KMS-11 (cell line): ENCODE data around the gene CMIP.

Source experiments
- H2AFZ ChIP-seq: fragments of 200-600 bp; sonication (generic); 2 replicates; pipeline ENCODE4 v1.6.1; 2016; ENCODE audit warnings: antibody characterized with exemption, mixed run types, low read depth
- H3K27ac ChIP-seq: fragments of 200-600 bp; sonication (generic); 2 replicates; pipeline ENCODE4 v1.6.1; 2016; ENCODE audit warnings: mild to moderate bottlenecking, mixed run types
- H3K27me3 ChIP-seq: fragments of 200-600 bp; sonication (generic); 2 replicates; pipeline ENCODE4 v1.6.1; 2017; ENCODE audit warnings: mild to moderate bottlenecking, low read depth, mixed run types, moderate library complexity; ENCODE audit not compliant: insufficient read depth
- H3K36me3 ChIP-seq: fragments of 200-600 bp; sonication (generic); 2 replicates; pipeline ENCODE4 v1.6.1; 2017; ENCODE audit warnings: mild to moderate bottlenecking, mixed run types; ENCODE audit not compliant: insufficient read depth
- H3K4me1 ChIP-seq: fragments of 200-600 bp; sonication (generic); 2 replicates; pipeline ENCODE4 v1.6.1; 2016; ENCODE audit warnings: mild to moderate bottlenecking, low read depth, mixed run types; ENCODE audit not compliant: poor library complexity, severe bottlenecking
- H3K4me2 ChIP-seq: fragments of 200-600 bp; sonication (generic); 2 replicates; pipeline ENCODE4 v1.7.0; 2016; ENCODE audit warnings: mild to moderate bottlenecking, mixed run types
- H3K4me3 ChIP-seq: fragments of 200-600 bp; sonication (generic); IDR thresholded peaks from 2 replicates; pipeline ENCODE4 v1.6.1; 2017; ENCODE audit warnings: low read depth, low read length, mixed read lengths; ENCODE audit not compliant: insufficient read depth
- H3K79me2 ChIP-seq: fragments of 200-600 bp; sonication (generic); 2 replicates; pipeline ENCODE4 v1.6.1; 2016; ENCODE audit warnings: low read depth, mixed run types; ENCODE audit not compliant: insufficient read depth
- H3K9ac ChIP-seq: fragments of 200-600 bp; sonication (generic); 2 replicates; pipeline ENCODE4 v1.6.1; 2016; ENCODE audit warnings: mild to moderate bottlenecking, mixed run types
- H4K20me1 ChIP-seq: fragments of 200-600 bp; sonication (generic); 2 replicates; pipeline ENCODE4 v1.6.1; 2016; ENCODE audit warnings: mild to moderate bottlenecking, mixed run types; ENCODE audit not compliant: insufficient read depth
- TF ChIP-seq, protein P1 (sequence below): fragments of 200-600 bp; sonication (generic); conservative IDR thresholded peaks from 2 replicates; pipeline ENCODE4 v1.6.1; 2017; ENCODE audit warnings: low read depth, mild to moderate bottlenecking, antibody characterized with exemption, low read length, moderate library complexity, mixed read lengths

Gene CMIP

DNA sequence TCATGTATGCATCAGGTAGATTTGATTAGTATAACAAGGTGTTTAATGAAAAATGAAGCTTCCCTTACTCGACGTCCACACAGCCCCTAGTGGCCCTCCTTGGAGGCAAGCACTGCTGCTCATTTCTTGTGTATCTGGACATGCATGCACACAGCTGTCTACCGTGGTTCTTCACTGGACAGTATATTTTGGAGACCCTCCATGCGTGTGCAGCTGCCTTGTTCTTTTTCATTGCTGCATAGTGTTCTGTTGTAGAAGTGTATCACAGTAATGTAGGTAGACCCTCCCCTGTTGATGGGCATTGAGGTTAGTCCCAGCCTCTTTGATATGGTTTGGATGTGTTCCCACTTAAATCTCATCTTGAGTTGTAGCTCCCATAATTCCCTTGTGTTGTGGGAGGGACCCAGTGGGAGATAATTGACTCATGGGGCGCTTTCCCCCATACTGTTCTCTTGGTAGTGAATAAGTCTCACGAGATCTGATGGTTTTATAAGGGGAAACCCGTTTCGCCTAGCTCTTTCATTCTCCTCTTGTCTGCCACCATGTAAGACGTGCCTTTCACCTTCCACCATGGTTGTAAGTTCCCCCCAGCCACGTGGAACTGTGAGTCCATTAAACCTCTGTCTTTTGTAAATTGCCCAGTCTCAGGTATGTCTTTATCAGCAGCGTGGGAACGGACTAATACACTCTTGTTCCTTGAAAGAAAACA is 6.3 kb downstream of the CMIP start:
- H3K4me1 ChIP-seq = peaks cover 55% of the 10 kb centered on the region
- peaks cover 100% of the 10 kb centered on the region for H3K79me2 ChIP-seq
- peaks cover 52% of the 10 kb centered on the region for H4K20me1 ChIP-seq
- no peak overlapping the region for H3K9ac ChIP-seq
- TF ChIP-seq, protein P1, sequence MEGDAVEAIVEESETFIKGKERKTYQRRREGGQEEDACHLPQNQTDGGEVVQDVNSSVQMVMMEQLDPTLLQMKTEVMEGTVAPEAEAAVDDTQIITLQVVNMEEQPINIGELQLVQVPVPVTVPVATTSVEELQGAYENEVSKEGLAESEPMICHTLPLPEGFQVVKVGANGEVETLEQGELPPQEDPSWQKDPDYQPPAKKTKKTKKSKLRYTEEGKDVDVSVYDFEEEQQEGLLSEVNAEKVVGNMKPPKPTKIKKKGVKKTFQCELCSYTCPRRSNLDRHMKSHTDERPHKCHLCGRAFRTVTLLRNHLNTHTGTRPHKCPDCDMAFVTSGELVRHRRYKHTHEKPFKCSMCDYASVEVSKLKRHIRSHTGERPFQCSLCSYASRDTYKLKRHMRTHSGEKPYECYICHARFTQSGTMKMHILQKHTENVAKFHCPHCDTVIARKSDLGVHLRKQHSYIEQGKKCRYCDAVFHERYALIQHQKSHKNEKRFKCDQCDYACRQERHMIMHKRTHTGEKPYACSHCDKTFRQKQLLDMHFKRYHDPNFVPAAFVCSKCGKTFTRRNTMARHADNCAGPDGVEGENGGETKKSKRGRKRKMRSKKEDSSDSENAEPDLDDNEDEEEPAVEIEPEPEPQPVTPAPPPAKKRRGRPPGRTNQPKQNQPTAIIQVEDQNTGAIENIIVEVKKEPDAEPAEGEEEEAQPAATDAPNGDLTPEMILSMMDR = no peak
- H3K4me2 ChIP-seq = no peak overlapping the region
- H3K4me3 ChIP-seq = no peak overlapping the region
- H3K36me3 ChIP-seq = no peaks in the 10 kb centered on the region
- H2AFZ ChIP-seq = no peak overlapping the region
- H3K27me3 ChIP-seq = no peaks in the 10 kb centered on the region
- H3K27ac ChIP-seq = no peak overlapping the region

DNA sequence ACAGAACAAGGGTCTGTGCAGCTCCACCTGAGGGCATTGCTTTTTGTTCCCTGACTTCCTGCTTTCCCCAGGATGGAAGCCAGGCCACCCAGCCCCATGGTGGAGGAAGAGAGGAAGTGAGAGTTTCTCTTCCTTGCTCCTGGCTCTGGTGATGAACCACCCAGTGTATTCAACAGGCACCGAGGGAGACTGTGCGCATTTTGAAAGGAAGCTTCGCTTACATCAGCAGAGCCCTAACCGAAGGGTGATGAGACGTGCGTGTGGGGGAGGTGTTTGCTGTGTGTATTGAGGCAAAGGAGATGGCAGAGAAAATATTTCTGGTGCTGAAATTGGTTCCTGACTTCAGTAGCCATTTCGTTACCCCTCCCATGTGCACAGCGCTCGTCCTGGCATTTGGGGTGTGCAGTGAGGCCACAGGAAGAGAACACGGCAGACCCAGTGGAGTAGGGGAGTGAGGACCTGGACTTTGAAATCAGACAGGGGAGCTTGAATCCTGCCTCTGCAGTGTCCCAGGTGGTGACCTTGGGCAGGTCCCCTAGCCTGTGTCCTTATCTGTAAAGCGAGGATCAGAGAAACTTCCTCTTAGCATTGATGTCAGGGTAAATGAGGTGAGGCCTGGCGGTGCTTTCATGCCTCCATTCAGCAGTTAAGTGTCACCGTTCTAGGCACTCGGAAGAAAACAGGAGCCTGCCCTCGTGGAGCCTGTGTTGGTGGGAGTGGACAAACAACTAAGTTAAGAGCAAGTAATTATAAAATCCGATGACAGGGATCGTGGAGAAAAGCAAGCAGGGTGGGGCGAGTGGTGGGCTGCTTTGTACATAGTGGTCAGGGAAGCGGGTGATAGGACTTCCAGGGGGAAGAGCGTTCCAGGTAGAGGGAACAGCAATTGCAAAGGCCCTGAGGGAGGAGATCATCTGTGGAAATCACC is 7.4 kb downstream of the CMIP start:
- no peak overlapping the region for H3K9ac ChIP-seq

DNA sequence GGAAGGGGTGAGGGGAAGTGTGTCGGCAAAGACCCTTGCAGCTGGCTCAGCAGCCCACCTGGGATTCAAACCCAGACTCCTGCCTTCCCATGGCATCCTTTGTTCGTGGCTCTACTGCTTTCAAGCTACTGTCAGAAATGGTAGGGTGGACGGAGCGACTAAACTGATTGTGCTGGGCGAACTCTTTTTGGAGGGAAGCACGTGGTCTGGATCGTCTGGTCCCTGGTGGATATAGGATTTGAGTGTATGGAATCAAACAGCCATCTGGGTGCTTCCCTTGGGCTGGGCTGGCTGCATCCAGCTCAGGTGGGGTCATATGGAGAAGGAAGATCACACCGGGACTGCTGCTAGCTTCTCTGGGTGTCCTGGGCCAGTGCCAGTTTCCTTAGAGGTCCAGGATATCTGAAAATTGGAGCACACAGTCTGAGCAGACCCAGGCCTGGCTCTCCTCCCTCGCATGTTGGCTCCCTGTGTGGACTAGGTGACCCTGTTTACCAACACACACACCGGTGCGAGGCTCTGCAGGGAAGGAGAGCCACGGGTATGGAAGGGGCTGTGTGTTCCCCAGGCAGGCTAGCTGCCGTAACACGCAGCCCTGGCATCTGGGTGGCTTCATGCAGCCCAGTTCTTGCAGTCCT is 8.6 kb downstream of the CMIP start:
- Histone ChIP-seq H3K36me3 (no peaks in the 10 kb centered on the region), H4K20me1 (peaks cover 43% of the 10 kb centered on the region), H3K4me1 (peaks cover 36% of the 10 kb centered on the region)

More for the DNA sequence above, 7.4 kb downstream of the CMIP start:
- H3K4me2 ChIP-seq = no peak overlapping the region
- H3K4me3 ChIP-seq = no peak overlapping the region
- no peaks in the 10 kb centered on the region for H3K36me3 ChIP-seq
- TF ChIP-seq, protein P1 = no peak
- no peak overlapping the region for H3K27ac ChIP-seq
- no peaks in the 10 kb centered on the region for H3K27me3 ChIP-seq
- peaks cover 48% of the 10 kb centered on the region for H3K4me1 ChIP-seq
- peaks cover 52% of the 10 kb centered on the region for H4K20me1 ChIP-seq
- H2AFZ ChIP-seq = no peak overlapping the region
- H3K79me2 ChIP-seq = peaks cover 100% of the 10 kb centered on the region

DNA sequence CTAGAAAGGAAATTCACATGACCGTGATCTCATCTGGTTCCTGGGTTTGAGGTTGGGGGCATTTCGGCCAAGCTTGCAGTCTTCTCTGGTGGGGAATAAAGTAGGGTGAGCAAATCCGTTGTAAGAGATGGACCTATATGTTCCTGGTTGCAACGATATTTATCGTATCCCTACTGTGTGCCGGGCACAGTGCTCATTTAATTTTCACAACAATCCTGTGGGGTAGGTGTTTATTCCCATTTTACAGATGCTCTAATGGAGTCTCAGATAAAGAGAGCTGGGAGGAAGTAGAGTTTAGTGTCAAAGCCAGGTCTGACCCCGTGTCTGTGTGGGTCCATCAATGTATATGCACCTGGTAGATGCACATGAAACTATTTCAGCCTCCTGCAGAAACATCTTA is 9.4 kb downstream of the CMIP start:
- no peak overlapping the region for H3K9ac ChIP-seq
- no peaks in the 10 kb centered on the region for H3K27me3 ChIP-seq
- H3K4me2 ChIP-seq = no peak overlapping the region
- H2AFZ ChIP-seq = no peak overlapping the region
- H3K4me3 ChIP-seq = no peak overlapping the region
- no peaks in the 10 kb centered on the region for H3K36me3 ChIP-seq
- TF ChIP-seq, protein P1 = no peak
- peaks cover 27% of the 10 kb centered on the region for H3K4me1 ChIP-seq
- H3K27ac ChIP-seq = no peak overlapping the region
- H3K79me2 ChIP-seq = peaks cover 100% of the 10 kb centered on the region
- H4K20me1 ChIP-seq = peaks cover 36% of the 10 kb centered on the region

More for the DNA sequence above, 8.6 kb downstream of the CMIP start:
- Histone ChIP-seq H3K27ac (no peak overlapping the region), H3K4me2 (no peak overlapping the region), H3K27me3 (no peaks in the 10 kb centered on the region), H2AFZ (no peak overlapping the region), H3K79me2 (peaks cover 100% of the 10 kb centered on the region), H3K4me3 (no peak overlapping the region), H3K9ac (no peak overlapping the region)
- TF ChIP-seq, protein P1 = no peak
